ENCODE measurements around the gene LRRFIP2. TPM values are rescaled to one million over a fixed set of nuclear protein-coding genes. Genes with fewer than 3 reads are reported as not detected.

LRRFIP2 gene
- total RNA-seq, 1 donor from 2014 or later: 28.6 TPM

- DNase-seq (ENCODE audit: low spot score): no peak
- no peaks in the 10 kb centered on the region for H3K9me3 Mint-ChIP-seq
- H3K4me1 Mint-ChIP-seq (ENCODE audit: low read depth): peaks cover 6% of the 10 kb centered on the region
- H3K27me3 Mint-ChIP-seq (ENCODE audit: insufficient read depth): no peaks in the 10 kb centered on the region
- no peak overlapping the region for H3K27ac Mint-ChIP-seq
- H3K4me3 Mint-ChIP-seq: no peak overlapping the region
- intact Hi-C loops (cut with micrococcal nuclease): no loop called here
- peaks cover 50% of the 10 kb centered on the region for H3K36me3 Mint-ChIP-seq (ENCODE audit: low read depth)
These were observed 143.2 kb downstream of the LRRFIP2 start for GRCh38 chr3:37031096-37031682.

- DNase-seq (ENCODE audit: low spot score): no peak
- H3K9me3 Mint-ChIP-seq: no peaks in the 10 kb centered on the region
- H3K4me3 Mint-ChIP-seq: no peak overlapping the region
- intact Hi-C loops (cut with micrococcal nuclease): no loop called here
- peaks cover 6% of the 10 kb centered on the region for H3K4me1 Mint-ChIP-seq (ENCODE audit: low read depth)
- no peak overlapping the region for H3K27ac Mint-ChIP-seq
- peaks cover 49% of the 10 kb centered on the region for H3K36me3 Mint-ChIP-seq (ENCODE audit: low read depth)
- no peaks in the 10 kb centered on the region for H3K27me3 Mint-ChIP-seq (ENCODE audit: insufficient read depth)
These were observed 143.8 kb downstream of the LRRFIP2 start for GRCh38 chr3:37030588-37030987.

GRCh38 chr3:37029516-37030163 is 144.7 kb downstream of the LRRFIP2 start:
- Mint-ChIP-seq H3K4me1 (ENCODE audit: low read depth) (peaks cover 11% of the 10 kb centered on the region), H3K9me3 (no peaks in the 10 kb centered on the region), H3K27ac (no peak overlapping the region), H3K27me3 (ENCODE audit: insufficient read depth) (no peaks in the 10 kb centered on the region), H3K36me3 (ENCODE audit: low read depth) (peaks cover 45% of the 10 kb centered on the region), H3K4me3 (no peak overlapping the region)
- intact Hi-C loops (cut with micrococcal nuclease): no loop called here
- no peak for DNase-seq (ENCODE audit: low spot score)

- DNase-seq (ENCODE audit: low spot score): no peak
- H3K4me1 Mint-ChIP-seq (ENCODE audit: low read depth): peaks cover 16% of the 10 kb centered on the region
- no peak overlapping the region for H3K27ac Mint-ChIP-seq
- H3K27me3 Mint-ChIP-seq (ENCODE audit: insufficient read depth): no peaks in the 10 kb centered on the region
- no peak overlapping the region for H3K4me3 Mint-ChIP-seq
- intact Hi-C loops (cut with micrococcal nuclease): no loop called here
- H3K9me3 Mint-ChIP-seq: no peaks in the 10 kb centered on the region
- H3K36me3 Mint-ChIP-seq (ENCODE audit: low read depth): peaks cover 46% of the 10 kb centered on the region
These were observed 145.3 kb downstream of the LRRFIP2 start for GRCh38 chr3:37029111-37029510.

GRCh38 chr3:37028329-37028728 is 146.1 kb downstream of the LRRFIP2 start:
- Mint-ChIP-seq H3K36me3 (ENCODE audit: low read depth) (peaks cover 48% of the 10 kb centered on the region), H3K9me3 (no peaks in the 10 kb centered on the region), H3K4me1 (ENCODE audit: low read depth) (peaks cover 16% of the 10 kb centered on the region), H3K4me3 (no peak overlapping the region), H3K27me3 (ENCODE audit: insufficient read depth) (no peaks in the 10 kb centered on the region), H3K27ac (no peak overlapping the region)
- no peak for DNase-seq (ENCODE audit: low spot score)
- intact Hi-C loops (cut with micrococcal nuclease): no loop called here

GRCh38 chr3:37026851-37027250 is 147.5 kb downstream of the LRRFIP2 start:
- Mint-ChIP-seq H3K4me3 (no peak overlapping the region), H3K27me3 (ENCODE audit: insufficient read depth) (no peaks in the 10 kb centered on the region), H3K4me1 (ENCODE audit: low read depth) (peaks cover 16% of the 10 kb centered on the region), H3K36me3 (ENCODE audit: low read depth) (peaks cover 52% of the 10 kb centered on the region), H3K9me3 (no peaks in the 10 kb centered on the region), H3K27ac (no peak overlapping the region)
- intact Hi-C loops (cut with micrococcal nuclease): no loop called here
- no peak for DNase-seq (ENCODE audit: low spot score)

GRCh38 chr3:37025561-37026335 is 148.6 kb downstream of the LRRFIP2 start:
- DNase-seq (ENCODE audit: low spot score): no peak
- Mint-ChIP-seq H3K4me3 (no peak overlapping the region), H3K36me3 (ENCODE audit: low read depth) (peaks cover 50% of the 10 kb centered on the region), H3K27me3 (ENCODE audit: insufficient read depth) (no peaks in the 10 kb centered on the region), H3K4me1 (ENCODE audit: low read depth) (peaks cover 16% of the 10 kb centered on the region), H3K27ac (peak overlapping the region; percentile 50), H3K9me3 (no peaks in the 10 kb centered on the region)
- intact Hi-C loops (cut with micrococcal nuclease): no loop called here

- H3K4me3 Mint-ChIP-seq: no peak overlapping the region
- peaks cover 57% of the 10 kb centered on the region for H3K36me3 Mint-ChIP-seq (ENCODE audit: low read depth)
- no peaks in the 10 kb centered on the region for H3K9me3 Mint-ChIP-seq
- DNase-seq (ENCODE audit: low spot score): no peak
- intact Hi-C loops (cut with micrococcal nuclease): loop anchor here (1.0 kb wide), 1 partner anchor 188 kb away; no protein-coding TSS in a partner anchor
- H3K27me3 Mint-ChIP-seq (ENCODE audit: insufficient read depth): no peaks in the 10 kb centered on the region
- peaks cover 16% of the 10 kb centered on the region for H3K4me1 Mint-ChIP-seq (ENCODE audit: low read depth)
- no peak overlapping the region for H3K27ac Mint-ChIP-seq
These were observed 149.5 kb downstream of the LRRFIP2 start for GRCh38 chr3:37024820-37025405.

GRCh38 chr3:37024092-37024491 is 150.3 kb downstream of the LRRFIP2 start:
- Mint-ChIP-seq H3K9me3 (no peaks in the 10 kb centered on the region), H3K27me3 (ENCODE audit: insufficient read depth) (no peaks in the 10 kb centered on the region), H3K27ac (no peak overlapping the region), H3K4me3 (no peak overlapping the region), H3K36me3 (ENCODE audit: low read depth) (peaks cover 62% of the 10 kb centered on the region), H3K4me1 (ENCODE audit: low read depth) (peaks cover 16% of the 10 kb centered on the region)
- no peak for DNase-seq (ENCODE audit: low spot score)
- intact Hi-C loops (cut with micrococcal nuclease): loop anchor here (1.0 kb wide), 1 partner anchor 189 kb away; no protein-coding TSS in a partner anchor

GRCh38 chr3:37017683-37018082 is 156.7 kb downstream of the LRRFIP2 start:
- intact Hi-C loops (cut with micrococcal nuclease): no loop called here
- Mint-ChIP-seq H3K9me3 (no peaks in the 10 kb centered on the region), H3K27ac (no peak overlapping the region), H3K27me3 (ENCODE audit: insufficient read depth) (no peaks in the 10 kb centered on the region), H3K36me3 (ENCODE audit: low read depth) (peaks cover 58% of the 10 kb centered on the region), H3K4me3 (no peak overlapping the region), H3K4me1 (ENCODE audit: low read depth) (no peaks in the 10 kb centered on the region)
- no peak for DNase-seq (ENCODE audit: low spot score)

GRCh38 chr3:37016903-37017302 is 157.5 kb downstream of the LRRFIP2 start:
- Mint-ChIP-seq H3K27ac (no peak overlapping the region), H3K36me3 (ENCODE audit: low read depth) (peaks cover 58% of the 10 kb centered on the region), H3K4me1 (ENCODE audit: low read depth) (no peaks in the 10 kb centered on the region), H3K27me3 (ENCODE audit: insufficient read depth) (no peaks in the 10 kb centered on the region), H3K9me3 (no peaks in the 10 kb centered on the region), H3K4me3 (no peak overlapping the region)
- no peak for DNase-seq (ENCODE audit: low spot score)
- intact Hi-C loops (cut with micrococcal nuclease): no loop called here

GRCh38 chr3:37015642-37016041 is 158.7 kb downstream of the LRRFIP2 start:
- intact Hi-C loops (cut with micrococcal nuclease): no loop called here
- Mint-ChIP-seq H3K27ac (no peak overlapping the region), H3K4me3 (no peak overlapping the region), H3K36me3 (ENCODE audit: low read depth) (peaks cover 60% of the 10 kb centered on the region), H3K27me3 (ENCODE audit: insufficient read depth) (no peaks in the 10 kb centered on the region), H3K9me3 (no peaks in the 10 kb centered on the region), H3K4me1 (ENCODE audit: low read depth) (no peaks in the 10 kb centered on the region)
- no peak for DNase-seq (ENCODE audit: low spot score)

GRCh38 chr3:37014620-37015019 is 159.8 kb downstream of the LRRFIP2 start:
- no peaks in the 10 kb centered on the region for H3K4me1 Mint-ChIP-seq (ENCODE audit: low read depth)
- H3K4me3 Mint-ChIP-seq: no peak overlapping the region
- no peaks in the 10 kb centered on the region for H3K9me3 Mint-ChIP-seq
- H3K36me3 Mint-ChIP-seq (ENCODE audit: low read depth): peaks cover 51% of the 10 kb centered on the region
- no peak for DNase-seq (ENCODE audit: low spot score)
- H3K27ac Mint-ChIP-seq: no peak overlapping the region
- intact Hi-C loops (cut with micrococcal nuclease): no loop called here
- H3K27me3 Mint-ChIP-seq (ENCODE audit: insufficient read depth): no peaks in the 10 kb centered on the region

All from activated T-helper 1 cell treated with anti-CD3 and anti-CD28 coated beads, Interleukin-12 subunit alpha, Interleukin-12 subunit beta, Interleukin-2, Interleukin-4 antibody, amounts not matched to agents 30 ng/mL and 10 ng/mL and 1 ng/mL, durations not matched to agents 14 hours and 24 hours and 36 hours (primary cell).